ENCODE measurements around the gene PACS1.

The PACS1 gene

GRCh38 chr11:66262191-66262590 is 192.1 kb downstream of the PACS1 start:
- no peak for TF ChIP-seq CTCF (IDR thresholded peaks at IDR 0.05)
- peaks cover 34% of the 10 kb centered on the region for H3K27me3 ChIP-seq
- peaks cover 16 to 20% of the 10 kb centered on the region in 2 experiments for H3K4me1 ChIP-seq (ENCODE audit: control insufficient read depth in 1 of 2, insufficient read depth in 1 of 2, low read depth in 1 of 2, low read length in 1 of 2)
- H3K36me3 ChIP-seq, result no peaks in the 10 kb centered on the region
- no peak overlapping the region for H3K4me3 ChIP-seq (ENCODE audit: low read depth in 1 of 2, low read length in 1 of 2)
- no peak overlapping the region for H3K27ac ChIP-seq
- no peaks in the 10 kb centered on the region for H3K9me3 ChIP-seq

DNA sequence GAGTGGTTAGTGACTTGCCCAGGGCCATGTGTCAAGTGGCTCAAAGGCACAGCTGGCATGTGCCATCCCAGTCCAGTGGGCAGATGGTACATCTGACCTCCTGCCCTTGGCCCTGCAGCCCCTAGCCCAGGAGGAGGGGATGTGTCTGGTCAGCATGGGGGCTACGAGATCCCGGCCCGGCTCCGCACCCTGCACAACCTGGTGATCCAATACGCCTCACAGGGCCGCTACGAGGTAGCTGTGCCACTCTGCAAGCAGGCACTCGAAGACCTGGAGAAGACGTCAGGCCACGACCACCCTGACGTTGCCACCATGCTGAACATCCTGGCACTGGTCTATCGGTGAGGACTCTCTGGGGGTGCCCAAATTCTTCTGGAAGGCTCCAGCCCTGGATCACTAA is 192.6 kb downstream of the PACS1 start:
- no peaks in the 10 kb centered on the region for H3K36me3 ChIP-seq
- H3K4me1 ChIP-seq (ENCODE audit: control insufficient read depth in 1 of 2, insufficient read depth in 1 of 2, low read depth in 1 of 2, low read length in 1 of 2), result peaks cover 17 to 20% of the 10 kb centered on the region in 2 experiments

DNA sequence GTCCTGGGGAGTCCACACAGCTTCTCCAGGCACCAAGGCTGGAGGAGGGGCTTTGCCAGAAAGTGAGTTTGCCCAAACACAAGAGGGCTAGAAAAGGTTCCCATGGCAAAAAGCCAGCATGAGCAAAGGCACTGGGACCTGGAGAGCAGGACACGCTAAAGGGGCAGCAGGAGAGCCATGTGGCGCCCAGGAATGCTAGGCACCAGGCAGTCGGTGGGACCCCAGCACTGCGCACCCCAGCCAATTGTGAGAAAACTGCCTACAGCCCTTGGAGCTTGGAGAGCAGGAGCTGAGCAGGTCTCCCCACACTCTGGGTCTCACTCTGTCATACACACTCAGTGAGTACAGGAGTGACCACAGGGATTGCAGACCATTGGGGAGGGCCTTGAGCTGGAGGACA is 193.2 kb downstream of the PACS1 start:
- TF ChIP-seq CTCF (IDR thresholded peaks at IDR 0.05), result no peak
- Histone ChIP-seq H3K27ac (no peak overlapping the region), H3K9me3 (no peaks in the 10 kb centered on the region), H3K36me3 (no peaks in the 10 kb centered on the region), H3K4me1 (ENCODE audit: control insufficient read depth in 1 of 2, insufficient read depth in 1 of 2, low read depth in 1 of 2, low read length in 1 of 2) (peaks cover 17 to 19% of the 10 kb centered on the region in 2 experiments), H3K4me3 (ENCODE audit: low read depth in 1 of 2, low read length in 1 of 2) (no peak overlapping the region), H3K27me3 (peaks cover 23% of the 10 kb centered on the region)

More for the DNA sequence above, 192.6 kb downstream of the PACS1 start:
- Histone ChIP-seq H3K27ac (no peak overlapping the region), H3K4me3 (ENCODE audit: low read depth in 1 of 2, low read length in 1 of 2) (no peak overlapping the region), H3K9me3 (no peaks in the 10 kb centered on the region), H3K27me3 (peaks cover 29% of the 10 kb centered on the region)
- no peak for TF ChIP-seq CTCF (IDR thresholded peaks at IDR 0.05)

GRCh38 chr11:66263785-66264184 is 193.7 kb downstream of the PACS1 start:
- H3K36me3 ChIP-seq, result no peaks in the 10 kb centered on the region
- H3K4me3 ChIP-seq (ENCODE audit: low read depth in 1 of 2, low read length in 1 of 2), result no peak overlapping the region
- H3K4me1 ChIP-seq (ENCODE audit: control insufficient read depth in 1 of 2, insufficient read depth in 1 of 2, low read depth in 1 of 2, low read length in 1 of 2), result peaks cover 13 to 14% of the 10 kb centered on the region in 2 experiments
- no peak for TF ChIP-seq CTCF (IDR thresholded peaks at IDR 0.05)
- no peaks in the 10 kb centered on the region for H3K9me3 ChIP-seq
- peaks cover 18% of the 10 kb centered on the region for H3K27me3 ChIP-seq
- no peak overlapping the region for H3K27ac ChIP-seq

DNA sequence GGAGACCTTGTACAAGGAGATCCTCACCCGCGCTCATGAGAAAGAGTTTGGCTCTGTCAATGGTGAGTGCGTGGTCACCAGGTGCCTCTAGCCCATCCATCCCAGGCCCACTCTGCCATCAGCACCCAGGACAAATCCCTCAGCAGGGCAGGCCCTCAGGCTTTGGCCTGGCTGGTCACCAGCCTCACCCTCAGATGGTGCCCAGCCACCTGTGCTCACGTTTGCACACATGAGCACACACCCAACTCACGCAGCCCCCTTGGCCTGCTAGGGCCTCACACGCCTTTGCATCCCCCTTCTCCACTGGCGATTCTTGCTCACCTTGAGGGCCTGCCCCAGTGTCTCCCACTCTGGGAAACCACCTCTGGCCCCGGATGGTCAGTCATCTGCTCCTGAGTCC is 194.3 kb downstream of the PACS1 start:
- peaks cover 19% of the 10 kb centered on the region in 2 experiments for H3K4me1 ChIP-seq (ENCODE audit: control insufficient read depth in 1 of 2, insufficient read depth in 1 of 2, low read depth in 1 of 2, low read length in 1 of 2)
- H3K27me3 ChIP-seq, result peaks cover 12% of the 10 kb centered on the region
- no peak overlapping the region for H3K4me3 ChIP-seq (ENCODE audit: low read depth in 1 of 2, low read length in 1 of 2)
- TF ChIP-seq CTCF (IDR thresholded peaks at IDR 0.05), result no peak
- H3K27ac ChIP-seq, result no peak overlapping the region
- no peaks in the 10 kb centered on the region for H3K36me3 ChIP-seq
- no peaks in the 10 kb centered on the region for H3K9me3 ChIP-seq

GRCh38 chr11:66264914-66265313 is 194.8 kb downstream of the PACS1 start:
- peaks cover 24 to 25% of the 10 kb centered on the region in 2 experiments for H3K4me1 ChIP-seq (ENCODE audit: control insufficient read depth in 1 of 2, insufficient read depth in 1 of 2, low read depth in 1 of 2, low read length in 1 of 2)

More at GRCh38 chr11:66264914-66265313, 194.8 kb downstream of the PACS1 start:
- Histone ChIP-seq H3K27ac (no peak overlapping the region), H3K9me3 (no peaks in the 10 kb centered on the region), H3K27me3 (peaks cover 7% of the 10 kb centered on the region), H3K36me3 (no peaks in the 10 kb centered on the region), H3K4me3 (ENCODE audit: low read depth in 1 of 2, low read length in 1 of 2) (no peak overlapping the region)
- no peak for TF ChIP-seq CTCF (IDR thresholded peaks at IDR 0.05)

Data from neutrophil (primary cell).